Retinal pigment epithelial cell (primary cell): Measurements from ENCODE around the gene BCAS1.

Experiments used
- DNase-seq: peaks from one replicate; pipeline ENCODE4 v3.0.0-alpha.2; 2010; ENCODE audit warnings: low read depth
- H3K4me3 ChIP-seq: 2 replicates; pipeline ENCODE4 v1.5.1; 2011; ENCODE audit warnings: mild to moderate bottlenecking, low read length, control low read depth, moderate library complexity
- CTCF ChIP-seq: conservative IDR thresholded peaks from 2 replicates; pipeline ENCODE4 v1.5.1; 2011; ENCODE audit warnings: low read depth, low read length, control low read depth, inconsistent platforms

The BCAS1 gene

DNA sequence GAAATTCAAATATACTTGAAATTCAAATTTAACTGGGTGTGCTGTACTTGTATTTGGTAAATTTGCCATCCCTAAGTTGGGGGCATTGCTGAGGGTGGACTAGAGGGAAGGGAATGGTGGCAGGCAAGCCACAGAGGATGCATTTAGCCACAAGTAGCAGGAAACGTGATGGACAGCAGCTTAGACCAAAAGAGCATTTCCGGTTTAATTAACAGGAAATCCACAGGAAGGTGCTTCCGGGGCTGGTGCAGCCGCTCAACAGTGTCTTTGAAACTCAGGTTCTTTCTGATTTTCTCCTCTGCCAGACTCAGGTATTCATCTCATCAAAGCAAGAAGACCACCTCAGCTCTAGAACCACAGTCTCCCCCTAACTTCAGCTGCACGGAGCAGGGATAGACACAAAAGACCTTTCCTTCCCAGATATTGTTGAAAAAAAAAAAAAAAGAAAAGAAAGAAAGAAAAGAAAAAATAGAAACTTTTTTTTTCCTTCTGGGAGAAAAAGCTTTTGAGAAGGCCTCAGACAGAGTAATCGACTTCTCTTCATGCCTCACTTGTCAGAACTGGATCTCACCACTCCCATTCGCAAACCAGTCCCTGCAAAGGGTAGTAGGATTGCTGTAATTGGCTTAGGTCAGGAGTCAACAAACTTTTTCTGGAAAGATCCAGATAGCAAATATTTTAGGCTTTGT is 8.0 kb upstream of the BCAS1 start:
- no peak for DNase-seq
- no peak for TF ChIP-seq CTCF
- H3K4me3 ChIP-seq = no peak overlapping the region

- no peak for DNase-seq
- no peak for TF ChIP-seq CTCF
Observed at GRCh38 chr20:54076259-54076658, 5.9 kb upstream of the BCAS1 start.

GRCh38 chr20:54075322-54075721 is 4.9 kb upstream of the BCAS1 start:
- TF ChIP-seq CTCF = no peak
- DNase-seq = no peak
- H3K4me3 ChIP-seq = no peak overlapping the region

More at GRCh38 chr20:54076259-54076658, 5.9 kb upstream of the BCAS1 start:
- H3K4me3 ChIP-seq = no peak overlapping the region

DNA sequence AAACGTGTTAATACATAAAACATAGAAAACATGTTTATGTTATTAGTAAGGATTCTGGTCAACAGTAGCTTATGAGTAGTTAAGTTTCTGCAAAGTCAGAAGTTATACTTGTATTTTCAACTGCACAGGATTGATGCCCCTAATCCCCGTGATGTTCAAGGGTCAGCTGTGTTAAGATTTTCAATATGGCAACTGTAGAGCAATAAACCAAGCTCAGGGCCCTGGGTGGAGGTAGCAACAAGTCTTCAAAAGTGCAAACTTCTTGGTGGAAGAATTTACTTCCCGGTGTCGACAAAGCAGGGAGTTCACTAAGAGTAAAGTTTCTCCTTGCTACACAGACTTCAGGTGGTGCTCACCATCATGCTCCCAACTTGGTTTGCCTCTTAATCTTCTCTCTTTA is 4.1 kb upstream of the BCAS1 start:
- no peak overlapping the region for H3K4me3 ChIP-seq
- no peak for DNase-seq
- TF ChIP-seq CTCF = no peak

DNA sequence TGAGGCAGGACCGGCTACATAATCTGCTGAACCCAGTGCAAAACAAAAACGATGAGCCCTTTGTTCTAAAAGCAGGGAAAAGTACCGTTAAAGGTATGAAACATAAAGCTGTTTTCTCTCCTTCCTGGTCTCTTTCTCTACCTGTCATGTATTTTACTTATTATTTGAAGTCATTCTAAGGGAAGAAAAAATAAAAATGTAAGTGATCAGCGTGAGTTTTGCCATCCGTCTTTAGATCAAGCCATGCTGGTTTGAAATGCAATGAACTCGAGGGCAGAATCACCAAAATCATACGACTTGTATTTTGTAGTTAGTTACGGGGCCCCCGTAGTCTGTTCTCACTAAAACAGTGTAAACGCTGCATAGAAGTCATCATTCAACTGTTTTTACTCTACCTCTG is 2.9 kb upstream of the BCAS1 start:
- TF ChIP-seq CTCF = no peak
- no peak overlapping the region for H3K4me3 ChIP-seq
- no peak for DNase-seq

DNA sequence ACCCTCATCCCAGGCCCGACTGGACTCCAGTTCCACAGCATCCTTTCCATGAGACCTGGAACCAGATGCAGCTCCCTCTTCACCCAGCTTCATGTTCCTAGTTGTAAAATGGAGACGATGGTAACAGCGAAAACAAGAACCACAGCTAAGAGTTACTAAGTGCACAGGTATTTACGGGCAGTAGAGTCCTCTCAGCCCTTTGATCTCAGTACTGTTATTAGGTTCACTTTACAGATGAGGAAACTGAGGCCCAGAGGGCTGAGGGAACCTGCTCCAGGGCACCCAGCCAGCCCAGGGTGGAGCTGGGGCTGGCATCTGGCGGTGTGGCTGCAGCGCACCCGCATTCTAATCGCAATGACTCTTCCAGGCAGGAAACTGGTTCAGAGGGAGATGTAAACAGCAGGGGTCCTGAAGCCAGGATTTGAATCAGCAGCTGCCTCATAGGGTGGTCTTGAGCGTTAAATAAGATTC is 858 bp downstream of the BCAS1 start:
- no peak for TF ChIP-seq CTCF
- H3K4me3 ChIP-seq = no peak overlapping the region
- no peak for DNase-seq

DNA sequence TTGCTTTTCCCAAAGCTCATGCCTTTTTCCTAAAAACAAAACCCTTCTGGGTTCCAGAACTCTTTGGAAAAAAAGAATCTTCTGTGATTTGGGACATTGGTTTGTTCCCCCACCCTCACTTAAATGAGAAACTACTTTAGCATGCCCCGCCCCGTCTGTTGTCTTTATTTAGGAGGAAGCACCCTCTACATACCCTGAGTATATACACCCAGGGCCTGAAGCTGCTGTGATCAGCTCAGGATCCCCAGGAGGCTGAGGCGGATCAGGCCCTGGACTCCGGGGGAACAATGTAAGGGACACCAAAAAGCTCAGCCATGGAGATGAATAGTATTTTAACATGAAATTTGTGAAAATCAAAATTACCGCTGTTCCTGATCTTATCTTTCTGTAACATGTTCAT is 1.4 kb downstream of the BCAS1 start:
- no peak for DNase-seq
- TF ChIP-seq CTCF = no peak
- no peak overlapping the region for H3K4me3 ChIP-seq
